Skeletal muscle cell (primary cell): ENCODE data around the gene MAEA.
"Not testable (repeated sequence)": the region's sequence is repeated elsewhere in the genome, so short reads cannot be mapped to it uniquely, and the experiment has no call there.

ENCODE experiments used
- DNase-seq: peaks from one replicate; pipeline ENCODE4 v3.0.0-alpha.2; 2010; ENCODE audit warnings: low read depth
- H3K4me3 ChIP-seq: 2 replicates; pipeline ENCODE4 v1.5.1; 2011; ENCODE audit warnings: low read depth, mild to moderate bottlenecking, control low read depth, low read length, moderate library complexity

MAEA gene

DNA sequence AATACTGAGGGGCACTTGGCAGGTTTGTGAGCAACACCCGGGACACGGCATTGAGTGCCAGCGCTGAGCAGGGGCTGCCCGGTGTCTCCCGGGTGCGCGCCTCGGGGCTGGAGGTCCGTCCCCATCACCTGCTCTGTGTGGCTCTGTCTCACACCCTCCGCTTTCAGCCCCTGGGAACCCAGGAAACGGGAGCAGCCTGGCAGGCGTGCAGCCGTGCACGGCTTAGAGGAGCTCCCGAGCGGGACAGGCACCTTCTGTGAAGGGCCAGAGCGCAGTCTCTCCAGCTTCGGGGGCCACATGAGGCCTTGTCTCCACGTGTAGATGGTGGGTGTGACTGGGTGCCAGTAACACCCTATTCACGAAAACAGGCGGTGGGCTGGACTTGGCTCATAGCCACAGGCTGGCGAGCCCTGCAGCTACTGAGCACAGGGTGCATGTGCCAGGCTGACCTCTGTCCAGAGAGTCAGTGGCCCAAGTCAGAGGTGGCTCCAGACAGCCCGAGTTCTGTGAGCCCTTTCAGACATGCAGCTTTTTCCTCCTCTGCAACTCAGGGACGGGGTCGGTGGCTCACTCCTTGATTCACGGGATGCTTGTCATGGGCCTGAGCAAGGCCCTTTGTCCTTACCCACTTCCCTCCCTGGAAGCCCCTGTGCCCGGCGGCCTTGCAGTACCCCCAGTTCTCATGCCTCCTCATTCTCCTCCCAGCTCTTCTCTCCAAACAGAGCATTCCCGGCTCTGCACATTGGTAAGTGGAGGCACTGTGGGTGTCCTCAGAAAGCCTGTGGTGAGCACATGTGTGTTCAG lies 80.8 kb downstream of the MAEA start:
- H3K4me3 ChIP-seq = no peak overlapping the region
- no peak for DNase-seq

DNA sequence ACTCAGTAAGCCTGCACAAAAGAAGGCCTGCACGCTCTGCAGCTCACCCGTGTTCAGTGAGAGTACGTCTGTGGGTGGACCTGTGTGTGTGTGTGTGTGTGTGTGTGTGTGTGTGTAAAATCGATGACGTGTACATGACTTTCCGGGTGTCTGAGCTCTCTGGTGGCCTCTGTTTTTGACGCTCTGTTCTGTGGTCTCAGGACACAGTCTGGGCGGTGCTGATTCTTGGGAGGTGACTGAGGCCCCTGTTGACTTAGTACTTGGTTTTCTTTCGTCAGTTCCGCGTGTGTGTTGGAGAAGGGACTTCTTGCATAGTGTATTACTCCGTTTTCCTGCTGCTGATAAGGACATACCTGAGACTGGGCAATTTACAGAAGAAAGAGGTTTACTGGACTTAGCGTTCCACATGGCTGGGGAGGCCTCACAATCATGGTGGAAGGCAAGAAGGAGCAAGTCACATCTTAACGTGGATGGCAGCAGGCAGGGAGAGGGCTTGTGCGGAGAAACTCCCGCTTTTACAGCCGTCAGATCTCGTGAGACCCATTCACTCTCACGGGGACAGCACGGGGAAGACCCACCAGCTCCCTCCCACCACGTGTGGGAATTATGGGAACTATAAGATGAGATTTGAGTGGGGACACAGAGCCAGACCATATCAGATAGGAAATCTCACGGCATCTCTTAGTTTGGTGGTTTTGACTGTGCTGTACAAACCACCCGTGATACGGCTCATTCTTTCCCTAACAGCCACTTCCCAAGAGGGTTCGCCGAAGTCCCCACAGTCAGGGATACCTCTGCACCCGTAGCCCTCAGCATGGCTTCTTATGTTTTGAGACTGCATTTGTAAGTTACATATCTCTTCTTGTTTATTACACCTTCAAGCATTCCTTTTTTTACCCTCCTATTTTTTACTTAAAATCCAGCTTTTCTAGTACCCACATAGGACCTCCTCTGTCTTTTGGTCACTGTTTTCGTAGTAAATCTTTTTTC lies 81.8 kb downstream of the MAEA start:
- no peak overlapping the region for H3K4me3 ChIP-seq
- no peak for DNase-seq

DNA sequence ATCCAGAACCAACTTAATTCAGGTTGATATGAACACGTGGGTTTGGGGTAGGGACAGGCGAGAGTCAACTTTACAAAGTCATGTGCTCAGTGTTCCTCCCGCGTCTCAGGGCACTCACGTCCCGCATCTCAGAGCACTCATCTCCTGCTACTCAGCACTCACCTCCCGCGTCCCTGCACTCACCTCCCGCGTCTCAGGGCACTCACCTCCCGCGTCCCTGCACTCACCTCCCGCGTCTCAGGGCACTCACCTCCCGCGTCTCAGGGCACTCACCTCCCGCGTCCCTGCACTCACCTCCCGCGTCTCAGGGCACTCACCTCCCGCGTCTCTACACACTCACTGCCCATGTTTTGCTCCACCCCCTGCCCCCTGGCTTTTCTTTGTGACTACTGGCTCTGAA lies 82.9 kb downstream of the MAEA start:
- not testable (repeated sequence) for H3K4me3 ChIP-seq, DNase-seq

DNA sequence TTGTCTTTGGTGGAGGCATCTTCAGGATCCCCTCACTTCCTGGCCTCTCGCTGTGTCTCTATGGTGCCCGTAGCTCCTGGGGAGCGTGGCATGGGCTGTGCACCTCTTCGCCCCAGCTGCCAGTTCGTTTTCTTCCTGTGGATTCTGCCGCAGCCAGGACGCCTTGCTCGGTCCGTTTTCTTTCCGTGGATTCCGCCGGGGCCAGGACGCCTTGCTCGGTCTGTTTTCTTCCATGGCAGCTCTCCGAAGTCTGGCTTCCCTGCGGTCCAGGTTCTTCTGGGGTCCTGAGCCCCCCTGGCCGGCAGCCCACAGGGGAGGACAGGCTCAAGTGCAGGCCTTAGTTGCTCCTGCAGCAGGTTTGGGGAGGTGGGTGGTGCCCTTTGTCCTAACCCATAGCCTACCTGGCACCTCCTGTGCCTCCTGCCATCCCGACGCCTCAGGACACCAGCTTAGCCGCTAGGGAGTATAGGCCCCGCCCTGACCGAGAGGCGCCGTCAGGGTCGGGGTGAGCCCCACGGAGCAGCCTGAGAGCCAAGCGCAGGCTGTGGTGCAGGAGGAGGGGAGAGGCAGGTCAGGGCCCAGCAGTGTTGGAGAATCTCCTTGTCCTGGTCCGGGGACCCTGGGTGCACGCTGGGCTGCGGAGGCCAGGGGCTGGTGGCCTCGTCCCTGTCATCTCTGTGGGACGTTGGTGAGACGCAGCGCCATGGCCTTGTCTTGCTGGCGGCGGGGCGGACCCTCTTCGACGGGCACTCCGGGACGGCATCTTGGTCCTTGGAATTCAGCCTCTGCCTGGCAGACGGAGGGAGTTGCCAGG lies 84.4 kb downstream of the MAEA start:
- DNase-seq = no peak
- H3K4me3 ChIP-seq = no peak overlapping the region

DNA sequence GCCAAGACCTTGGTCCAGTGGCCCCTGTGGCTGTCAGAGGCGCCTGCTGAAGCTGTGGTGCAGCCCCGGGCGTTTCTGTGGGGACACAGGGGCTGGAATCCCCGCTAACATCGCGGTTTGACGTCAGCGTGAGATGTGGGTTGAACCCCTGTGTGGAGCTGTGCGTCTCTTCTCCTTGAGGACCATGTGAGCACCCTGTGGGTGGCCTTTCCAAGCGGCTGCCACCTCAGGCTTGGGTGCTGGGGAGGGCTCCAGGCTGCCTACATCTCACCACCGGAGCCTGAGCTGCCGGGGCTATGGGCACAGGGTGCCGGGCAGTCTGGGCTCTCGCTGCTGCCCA lies 85.0 kb downstream of the MAEA start:
- no peak for DNase-seq
- H3K4me3 ChIP-seq = no peak overlapping the region

DNA sequence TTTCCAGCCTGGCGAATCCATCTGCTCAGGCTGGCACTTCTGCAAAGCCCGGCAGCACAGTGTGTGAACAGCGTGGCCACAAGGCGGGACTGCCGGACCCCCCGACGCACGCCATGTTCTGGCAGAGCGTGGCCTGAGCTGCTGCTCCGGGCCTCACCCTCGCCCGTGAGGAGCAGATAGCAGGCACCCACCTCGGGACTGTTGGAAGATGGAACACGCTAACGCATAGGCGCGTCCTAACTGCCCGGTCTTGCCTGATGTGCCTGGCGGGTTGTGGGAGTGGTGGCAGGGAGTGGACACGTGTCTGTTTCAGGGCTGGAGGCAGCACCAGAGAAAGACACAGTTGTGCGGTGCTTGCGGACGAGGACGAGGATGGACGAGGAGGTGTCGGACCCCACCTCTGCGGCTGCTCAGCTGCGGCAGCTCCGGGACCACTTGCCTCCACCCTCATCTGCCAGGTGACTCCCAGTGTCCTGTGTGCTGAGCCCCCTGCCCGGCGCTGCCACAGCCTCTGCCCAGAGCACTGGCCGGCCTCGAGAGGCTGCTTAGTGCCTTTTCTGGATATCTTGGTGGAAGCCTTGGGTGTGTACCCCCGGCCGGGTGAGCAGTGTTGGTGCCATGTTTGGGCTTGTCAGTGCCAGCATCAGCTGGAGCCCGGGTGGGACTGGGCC lies 85.5 kb downstream of the MAEA start:
- H3K4me3 ChIP-seq = no peak overlapping the region
- DNase-seq = no peak

DNA sequence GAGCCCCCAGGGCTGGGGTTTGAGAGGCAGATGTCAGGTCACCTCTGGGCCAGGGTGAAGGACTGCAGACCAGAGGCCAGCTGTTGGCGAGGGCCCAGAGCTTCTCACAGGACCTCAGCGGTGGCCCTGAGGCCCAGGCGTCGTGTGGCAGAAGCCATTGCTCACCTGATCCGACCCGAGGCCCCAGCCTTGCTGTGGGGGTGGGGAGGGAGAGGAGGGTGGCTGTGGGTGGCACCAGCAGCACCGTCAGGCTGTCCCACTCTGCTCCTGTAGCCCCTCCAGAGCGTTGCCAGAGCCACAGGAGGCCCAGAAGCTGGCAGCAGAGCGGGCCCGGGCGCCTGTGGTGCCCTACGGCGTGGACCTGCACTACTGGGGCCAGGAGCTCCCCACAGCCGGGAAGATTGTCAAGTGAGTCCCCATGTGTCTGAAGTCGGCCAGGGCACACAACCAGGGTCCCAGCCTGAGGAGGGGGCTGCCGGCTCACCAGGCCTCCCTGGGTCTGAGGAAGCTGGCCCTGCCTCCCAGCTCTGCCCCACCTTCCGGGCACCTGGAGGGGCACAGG lies 86.2 kb downstream of the MAEA start:
- no peak for DNase-seq
- H3K4me3 ChIP-seq = no peak overlapping the region

DNA sequence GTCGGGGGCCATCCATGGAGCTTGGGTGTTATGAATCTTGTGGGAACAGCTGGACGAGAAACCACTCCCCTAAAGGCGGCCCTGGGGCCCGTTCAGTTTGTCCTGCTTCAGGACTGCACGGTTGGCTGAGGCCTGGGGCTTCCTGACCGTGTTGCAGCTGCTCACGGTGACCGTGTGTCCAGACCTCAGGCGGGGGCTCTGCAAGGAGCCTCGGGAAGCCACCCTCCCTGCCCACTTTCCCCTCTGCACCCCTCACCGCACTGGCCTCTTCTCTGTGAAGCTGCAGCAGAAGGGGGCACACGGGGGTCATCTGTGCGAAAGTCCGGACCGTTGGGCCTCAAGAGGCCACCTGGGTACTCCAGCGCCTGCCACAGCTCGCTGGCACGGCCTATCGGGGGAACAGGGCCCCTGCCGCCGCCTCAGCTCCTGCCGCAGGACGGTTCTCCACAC lies 86.7 kb downstream of the MAEA start:
- no peak overlapping the region for H3K4me3 ChIP-seq
- no peak for DNase-seq

DNA sequence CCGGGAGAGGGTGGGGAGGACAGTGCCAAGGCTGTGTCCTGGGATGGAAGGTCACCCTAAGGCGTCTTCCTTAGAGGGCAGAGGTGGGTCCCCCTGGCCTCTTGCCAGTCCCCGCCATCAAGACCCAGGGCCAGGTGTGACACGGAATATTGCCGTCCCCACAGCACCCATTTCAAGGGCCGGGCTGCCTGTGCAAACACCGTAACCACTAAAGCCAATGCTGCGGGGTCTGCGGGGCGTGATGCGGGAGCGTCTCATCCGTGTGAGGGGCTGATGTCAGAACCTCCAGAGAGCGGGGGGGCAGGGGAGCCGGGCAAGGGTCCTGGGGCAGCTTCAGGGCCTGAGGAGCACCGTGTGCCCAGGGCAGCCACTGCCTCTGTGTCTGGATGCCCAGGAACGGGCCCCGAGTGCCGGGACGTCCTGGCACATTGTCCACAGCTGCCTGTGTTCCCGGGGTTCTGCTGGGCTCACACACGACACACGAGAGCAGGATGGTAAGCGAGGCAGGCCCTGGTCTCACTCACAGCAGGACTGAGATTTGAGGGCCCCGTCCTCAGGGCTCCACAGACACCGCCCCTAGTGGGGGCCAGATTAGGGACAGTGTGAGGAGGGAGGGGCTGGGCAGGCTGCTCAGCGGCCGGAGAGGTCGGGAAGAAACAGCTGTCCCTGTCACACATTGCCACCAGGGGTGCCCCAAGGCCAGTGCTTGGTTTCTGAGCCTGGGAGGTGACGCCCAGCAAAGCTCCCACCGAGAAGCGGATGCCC lies 87.3 kb downstream of the MAEA start:
- H3K4me3 ChIP-seq = no peak overlapping the region
- DNase-seq = no peak

DNA sequence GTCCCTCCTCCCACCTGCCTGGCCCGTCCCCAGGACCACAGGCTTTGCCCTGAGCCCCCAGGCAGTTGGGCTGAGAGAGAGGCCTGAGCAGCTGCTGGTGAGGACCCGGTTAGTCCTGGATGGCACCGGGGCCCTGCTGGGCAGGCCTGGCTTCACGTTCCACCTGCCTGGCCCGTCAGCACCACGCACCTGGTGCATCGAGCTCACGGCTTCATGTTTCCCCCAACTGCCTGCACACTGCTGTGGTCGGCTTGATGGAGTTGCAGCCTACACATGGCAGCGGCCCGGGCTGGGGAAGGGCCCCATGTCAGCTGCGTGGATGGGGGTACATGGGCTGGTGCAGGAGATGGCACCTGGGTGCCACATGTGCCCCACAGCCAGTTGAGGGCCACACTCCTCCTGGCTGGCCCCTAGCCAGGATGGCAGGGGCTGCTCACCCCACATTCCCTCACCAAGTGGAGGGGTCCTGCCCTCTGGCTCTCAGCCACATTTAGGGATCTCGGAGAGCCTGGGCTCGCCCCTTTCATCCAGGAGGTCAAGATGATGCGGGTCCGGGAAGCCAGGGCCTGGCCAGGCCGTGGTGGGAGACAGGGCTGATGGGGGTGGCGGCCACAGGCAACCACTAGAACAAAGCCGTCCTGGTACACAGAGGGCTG lies 88.0 kb downstream of the MAEA start:
- H3K4me3 ChIP-seq = no peak overlapping the region

DNA sequence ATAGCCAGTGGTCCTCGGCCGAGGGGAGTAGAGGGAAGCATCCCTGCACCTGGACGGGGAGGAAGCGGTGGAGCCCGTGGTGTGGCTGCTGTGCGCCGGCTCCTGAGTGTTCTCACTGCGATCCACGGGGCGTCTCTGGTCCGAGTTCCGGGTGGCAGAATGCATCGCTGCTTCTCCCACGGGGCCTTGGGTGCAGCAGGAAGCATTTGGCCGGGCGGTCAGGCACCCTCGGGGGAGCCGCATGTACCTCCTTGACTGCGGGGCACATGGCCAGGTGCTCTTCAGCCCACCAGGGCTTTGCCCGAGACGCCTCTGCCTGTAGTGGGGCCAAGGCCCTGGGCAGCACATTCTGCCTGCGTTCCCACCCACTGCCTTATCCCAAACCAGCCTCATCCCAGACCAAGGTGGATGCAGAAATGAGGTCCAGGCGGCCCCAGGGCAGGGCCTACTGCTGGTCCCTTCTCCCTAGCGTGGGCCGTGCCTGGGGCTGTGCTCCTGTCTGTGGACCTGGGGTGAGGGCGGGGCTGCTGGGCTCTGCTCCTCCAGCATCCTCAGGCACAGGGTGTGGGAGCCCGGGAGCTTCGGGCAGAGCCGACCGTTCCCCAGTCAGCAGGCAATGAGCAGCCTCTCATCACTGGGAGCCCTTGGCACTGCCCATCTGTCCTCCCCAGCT lies 89.0 kb downstream of the MAEA start:
- DNase-seq = no peak
- no peak overlapping the region for H3K4me3 ChIP-seq

More for the DNA sequence above, 88.0 kb downstream of the MAEA start:
- DNase-seq = no peak

DNA sequence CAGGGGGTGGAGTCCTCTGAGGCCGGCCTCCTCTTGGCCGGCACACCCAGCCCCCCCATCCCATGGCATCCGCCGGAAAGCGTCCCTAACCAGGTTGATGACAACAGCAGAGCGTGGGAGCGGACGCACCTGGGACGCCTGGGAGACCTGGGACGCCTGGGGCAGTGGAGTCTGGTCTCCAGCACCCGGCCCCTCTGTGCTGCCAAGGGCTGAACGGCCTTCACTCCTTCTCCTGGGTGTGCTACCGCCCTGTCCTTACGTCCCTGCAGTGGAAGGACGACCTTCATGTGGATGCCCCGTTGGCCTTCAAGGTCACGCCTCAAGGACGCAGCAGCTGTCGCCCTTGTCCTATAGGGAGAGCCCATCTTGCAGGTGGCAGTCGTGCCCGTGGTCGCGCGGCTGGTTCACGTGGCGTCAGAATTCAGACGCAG lies 89.7 kb downstream of the MAEA start:
- no peak overlapping the region for H3K4me3 ChIP-seq
- no peak for DNase-seq

DNA sequence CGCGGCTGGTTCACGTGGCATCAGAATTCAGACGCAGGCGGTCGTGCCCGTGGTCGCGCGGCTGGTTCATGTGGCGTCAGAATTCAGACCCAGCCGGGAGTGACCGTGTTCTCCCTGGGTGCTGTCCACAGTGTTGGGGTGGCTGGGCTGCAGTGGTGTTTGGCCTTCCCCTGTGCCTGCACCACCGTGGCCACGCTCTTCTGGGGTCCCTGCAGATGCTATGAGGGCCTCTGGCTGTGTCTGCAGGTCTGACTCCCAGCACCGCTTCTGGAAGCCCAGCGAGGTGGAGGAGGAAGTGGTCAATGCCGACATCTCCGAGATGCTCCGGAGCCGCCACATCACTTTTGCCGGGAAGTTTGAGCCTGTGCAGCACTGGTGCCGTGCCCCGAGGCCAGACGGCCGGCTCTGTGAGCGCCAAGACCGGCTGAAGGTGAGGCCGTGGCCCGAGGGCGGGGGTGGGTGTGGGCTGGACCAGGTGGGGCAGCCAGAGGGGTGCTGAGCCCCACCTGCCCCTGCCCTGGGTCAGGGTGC lies 90.2 kb downstream of the MAEA start:
- no peak overlapping the region for H3K4me3 ChIP-seq
- no peak for DNase-seq

DNA sequence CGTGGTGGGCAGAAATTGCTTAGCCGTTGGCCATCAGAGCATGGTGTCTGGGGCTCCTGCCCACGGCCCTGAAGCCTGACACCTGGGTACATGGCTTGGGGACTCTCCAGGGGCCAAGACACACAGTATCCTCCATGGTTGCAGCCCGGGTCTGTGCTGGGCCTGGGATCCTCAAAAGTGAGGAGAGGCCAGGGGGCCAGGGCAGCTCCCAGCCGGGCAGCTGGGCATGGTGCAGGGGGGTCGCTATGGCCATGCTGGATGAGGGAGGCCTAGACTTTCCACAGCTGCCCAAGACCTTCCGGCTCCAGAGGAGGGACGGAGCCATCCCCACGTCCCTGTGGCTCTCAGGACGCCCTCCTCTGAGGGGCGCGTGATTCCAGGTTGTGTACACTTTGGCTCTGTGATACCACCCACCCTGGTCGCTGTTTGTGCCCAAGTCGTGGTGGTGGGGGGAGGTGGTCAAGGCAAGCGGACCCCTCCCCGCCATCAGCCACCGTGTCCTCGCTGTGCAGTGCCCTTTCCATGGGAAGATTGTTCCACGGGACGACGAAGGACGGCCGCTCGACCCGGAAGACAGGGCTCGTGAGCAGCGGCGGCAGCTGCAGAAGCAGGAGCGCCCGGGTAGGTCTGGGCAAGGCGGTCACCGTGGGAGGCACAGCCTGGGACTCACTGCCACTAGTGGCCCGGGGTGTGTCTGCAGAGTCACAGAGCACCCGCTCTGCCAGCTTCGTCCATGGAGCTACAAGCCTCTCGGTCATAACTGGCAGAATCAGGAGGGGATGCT lies 90.9 kb downstream of the MAEA start:
- no peak overlapping the region for H3K4me3 ChIP-seq
- DNase-seq = no peak

DNA sequence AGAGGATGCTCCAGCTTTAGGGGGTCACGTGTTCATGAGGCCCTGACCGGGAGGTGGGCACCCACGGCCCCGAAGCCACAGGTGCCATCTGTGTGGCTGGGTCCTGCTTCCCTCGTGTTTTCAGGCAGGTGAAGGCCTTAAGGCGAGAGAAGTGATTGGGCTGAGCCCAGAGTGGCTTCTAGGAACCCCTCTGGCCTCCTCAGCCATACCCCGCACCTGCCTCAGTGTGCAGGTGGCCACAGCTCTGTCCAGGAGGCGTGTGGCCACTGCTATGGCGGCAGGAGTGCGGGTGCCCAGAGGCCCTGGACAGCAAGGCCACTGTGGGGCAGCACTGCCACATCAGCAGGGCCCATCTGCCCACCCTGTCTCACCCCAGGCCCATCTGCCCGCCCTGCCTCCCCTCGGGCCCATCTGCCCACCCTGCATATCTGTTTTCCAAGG lies 91.5 kb downstream of the MAEA start:
- DNase-seq = no peak

DNA sequence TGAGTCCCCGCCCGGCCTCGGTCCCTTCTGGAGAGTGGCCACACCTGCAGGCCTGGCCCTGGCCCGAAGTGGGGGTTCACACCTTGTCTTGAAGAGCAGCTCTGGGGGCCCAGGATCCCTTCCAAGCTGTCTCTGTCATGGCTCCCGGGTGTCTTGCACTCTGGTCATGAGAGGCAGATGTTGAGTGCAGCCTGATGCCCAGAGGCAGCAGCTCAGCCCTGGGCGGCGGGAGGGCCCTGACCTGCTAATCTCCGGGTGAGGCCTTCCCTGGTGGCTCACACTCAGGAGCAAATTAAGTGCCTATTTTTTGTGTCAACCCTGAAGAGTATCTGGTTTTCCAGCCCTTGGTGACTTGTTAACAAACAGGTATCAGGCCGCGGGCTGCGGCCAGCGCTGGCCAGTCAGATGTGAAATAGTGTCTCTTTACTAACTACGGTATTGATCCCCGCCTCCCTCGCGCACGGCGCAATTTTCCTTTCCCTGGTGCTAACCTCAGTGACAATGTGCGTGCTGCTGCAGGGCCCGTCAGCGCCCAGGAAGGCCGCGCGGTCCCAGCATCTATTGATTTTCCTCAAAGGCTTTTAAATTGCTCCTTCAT lies 92.4 kb downstream of the MAEA start:
- DNase-seq = no peak
- H3K4me3 ChIP-seq = no peak overlapping the region

More for the DNA sequence above, 91.5 kb downstream of the MAEA start:
- no peak overlapping the region for H3K4me3 ChIP-seq
